Spleen (tissue), 11 donors: ENCODE results near the gene PTPRE. TPM values are rescaled to one million over a fixed set of nuclear protein-coding genes. Genes with fewer than 3 reads are reported as not detected.

Experiments used
- DNase-seq: peaks from one replicate; pipeline ENCODE4 v3.0.0-alpha.2; 2020
- H3K27ac ChIP-seq, 8 donors: fragments of 200-600 bp; sonication (generic) in 7 of 8; 1 replicate in 4 of 8; 2 replicates in 4 of 8; pipeline versions ENCODE4 v1.5.0 to v1.8.0; 2016 to 2021; ENCODE audit warnings: inconsistent platforms in 4 of 8, mild to moderate bottlenecking in 4 of 8, moderate library complexity in 1 of 8
- H3K27me3 ChIP-seq, 7 donors: fragments of 200-600 bp; sonication (generic) in 6 of 7; replicated peaks in 1 of 7; 1 replicate in 4 of 7; 2 replicates in 3 of 7; pipeline versions ENCODE4 v1.5.0 to v1.8.0; 2016 to 2021; ENCODE audit warnings: inconsistent platforms in 3 of 7, mild to moderate bottlenecking in 1 of 7
- H3K36me3 ChIP-seq, 6 donors: fragments of 200-600 bp; sonication (generic) in 5 of 6; 1 replicate in 4 of 6; 2 replicates in 2 of 6; pipeline versions ENCODE4 v1.5.0 to v1.8.0; 2016 to 2021; ENCODE audit warnings: inconsistent platforms in 2 of 6
- H3K4me1 ChIP-seq, 6 donors: fragments of 200-600 bp; sonication (generic) in 5 of 6; 1 replicate in 3 of 6; 2 replicates in 3 of 6; pipeline versions ENCODE4 v1.5.0 to v1.8.0; 2016 to 2021; ENCODE audit warnings: inconsistent platforms in 3 of 6
- H3K4me3 ChIP-seq, 8 donors: fragments of 200-600 bp; sonication (generic) in 7 of 8; 1 replicate in 4 of 8; 2 replicates in 4 of 8; pipeline versions ENCODE4 v1.5.0 to v1.8.0; 2016 to 2021; ENCODE audit warnings: inconsistent platforms in 4 of 8, mild to moderate bottlenecking in 4 of 8, moderate library complexity in 2 of 8
- H3K9me3 ChIP-seq, 8 donors: fragments of 200-600 bp; sonication (generic) in 7 of 8; 1 replicate in 4 of 8; 2 replicates in 4 of 8; pipeline versions ENCODE4 v1.5.0 to v1.8.0; 2016 to 2021; ENCODE audit warnings: inconsistent platforms in 4 of 8
- CTCF ChIP-seq, 11 experiments: fragments of 200-600 bp in 7 of 11; fragments of 450-650 bp in 4 of 11; sonication (generic) in 4 of 11; IDR thresholded peaks in 8 of 11; conservative IDR thresholded peaks in 3 of 11; 1 replicate in 7 of 11; 2 replicates in 4 of 11; pipeline versions ENCODE4 v1.4.0 to v1.8.0; 2016 to 2021; ENCODE audit warnings: antibody characterized with exemption in 11 of 11, inconsistent platforms in 4 of 11, mild to moderate bottlenecking in 1 of 11
- POLR2A ChIP-seq, 3 donors: fragments of 450-650 bp; IDR thresholded peaks; one replicate each; pipeline ENCODE4 v1.5.1; 2017; ENCODE audit warnings: antibody characterized with exemption in 3 of 3, mild to moderate bottlenecking in 1 of 3
- POLR2AphosphoS5 ChIP-seq, 3 donors: sonication (generic); formaldehyde crosslinking; IDR thresholded peaks; one replicate each; pipeline ENCODE4 v1.5.1; 2017; ENCODE audit warnings: antibody characterized with exemption in 3 of 3
- WGBS, 5 donors: extraction: QIAGEN DNeasy Blood & Tissue Kit in 3 of 5; methylation state at CpG; one replicate each; pipeline versions ENCODE4 v1.1.5 to v1.1.7; 2013 to 2018; 5-methylcytosine and 5-hydroxymethylcytosine counted together
- intact Hi-C: fragments of 100-400 bp; cut with DNase I; formaldehyde crosslinking; loops from one replicate; pipeline ENCODE4 v1.15.0; 2023; ENCODE audit warnings: low total_unique reads
- polyA plus RNA-seq, 3 donors: library from polyadenylated mRNA; stranded (reverse); fragments of 200-250 nt; gene quantifications; one replicate each; pipeline ENCODE4 v1.2.1, GENCODE V29; 2013
- total RNA-seq, 7 donors: library from RNA; depleted of rRNA in 3 of 7; stranded (reverse); fragments of >200 nt in 3 of 7; fragmentation: NEBNext Ultra II Directional in 4 of 7; extraction: Animal tissue kit (Norgen Biotek cat#: 25700) in 4 of 7; gene quantifications; one replicate each; pipeline versions ENCODE4 v1.1.0 to v1.2.1, GENCODE V29; 2016 to 2021
- donor health status: healthy with polysubstance abuse.
- donor health status: DM: no; HTN: no; CAD: no; lungs with moderate emphysema.
- donor health status: DM: no; HTN: no; CAD: no.
- donor health status: Bipolar disorder and iron deficiency.
- donor health status: healthy.
- donor health status: DM: no; HTN: no; CAD: no.
- donor health status: DM: yes; HTN: yes; CAD: no.

PTPRE gene
- total and polyA plus RNA-seq, 10 donors, result 6.2 to 133 (median 70.2) TPM

GRCh38 chr10:128105383-128105782 is 198.5 kb downstream of the PTPRE start:
- no peak overlapping the region for H3K27ac ChIP-seq
- peaks cover 0 to 11% (median 0%) of the 10 kb centered on the region in 6 donors for H3K4me1 ChIP-seq
- no peak overlapping the region for H3K4me3 ChIP-seq
- H3K9me3 ChIP-seq, result no peaks in the 10 kb centered on the region
- H3K27me3 ChIP-seq, result no peaks in the 10 kb centered on the region
- no peak for DNase-seq
- intact Hi-C loops, result no loop called here
- peaks cover 0 to 99% (median 0%) of the 10 kb centered on the region in 6 donors for H3K36me3 ChIP-seq
- no peak for TF ChIP-seq CTCF (IDR thresholded peaks at IDR 0.05 in 8 of 11, conservative IDR thresholded peaks at IDR 0.05 in 3 of 11)
- WGBS, 5 donors, result 91 to 98% (median 97%) methylated on average over 4 of the region's 4 CpGs

GRCh38 chr10:128109707-128110106 is 202.8 kb downstream of the PTPRE start:
- DNase-seq, result no peak
- Histone ChIP-seq H3K9me3 (no peaks in the 10 kb centered on the region), H3K4me3 (no peak overlapping the region), H3K4me1 (no peaks in the 10 kb centered on the region), H3K27ac (no peak overlapping the region), H3K27me3 (no peaks in the 10 kb centered on the region), H3K36me3 (peaks cover 0 to 99% (median 0%) of the 10 kb centered on the region in 6 donors)
- no peak for TF ChIP-seq CTCF (IDR thresholded peaks at IDR 0.05 in 8 of 11, conservative IDR thresholded peaks at IDR 0.05 in 3 of 11)
- WGBS, 5 donors, result 95 to 99% (median 98%) methylated on average over 4 of the region's 4 CpGs
- intact Hi-C loops, result no loop called here

- intact Hi-C loops, result no loop called here
- 97 to 100% (median 98%) methylated on average over 3 of the region's 3 CpGs for WGBS, 5 donors
- DNase-seq, result no peak
- no peaks in the 10 kb centered on the region for H3K27me3 ChIP-seq
- peaks cover 0 to 99% (median 0%) of the 10 kb centered on the region in 6 donors for H3K36me3 ChIP-seq
- TF ChIP-seq CTCF (IDR thresholded peaks at IDR 0.05 in 8 of 11, conservative IDR thresholded peaks at IDR 0.05 in 3 of 11) (no peak), POLR2A (IDR thresholded peaks at IDR 0.05) (no peak), POLR2AphosphoS5 (IDR thresholded peaks at IDR 0.05) (no peak)
- H3K4me3 ChIP-seq, result no peak overlapping the region
- H3K27ac ChIP-seq, result no peak overlapping the region
- no peaks in the 10 kb centered on the region for H3K4me1 ChIP-seq
- H3K9me3 ChIP-seq, result no peaks in the 10 kb centered on the region
Measured at GRCh38 chr10:128110339-128110738, 203.4 kb downstream of the PTPRE start.

GRCh38 chr10:128111696-128112095 is 204.8 kb downstream of the PTPRE start:
- WGBS, 5 donors, result 89 to 95% (median 94%) methylated on average over 6 of the region's 6 CpGs
- Histone ChIP-seq H3K4me1 (no peaks in the 10 kb centered on the region), H3K36me3 (peaks cover 0 to 94% (median 0%) of the 10 kb centered on the region in 6 donors), H3K27me3 (no peaks in the 10 kb centered on the region), H3K9me3 (no peaks in the 10 kb centered on the region), H3K27ac (no peak overlapping the region), H3K4me3 (no peak overlapping the region)
- DNase-seq, result no peak
- intact Hi-C loops, result no loop called here
- no peak for TF ChIP-seq POLR2A (IDR thresholded peaks at IDR 0.05)
- TF ChIP-seq POLR2AphosphoS5 (IDR thresholded peaks at IDR 0.05), result no peak
- no peak for TF ChIP-seq CTCF (IDR thresholded peaks at IDR 0.05 in 8 of 11, conservative IDR thresholded peaks at IDR 0.05 in 3 of 11)
